Panc1 (cell line): Measurements from ENCODE around the gene TMEM174. TPM values are rescaled to one million over a fixed set of nuclear protein-coding genes. Genes with fewer than 3 reads are reported as not detected.
"Not testable (repeated sequence)": the region's sequence is repeated elsewhere in the genome, so short reads cannot be mapped to it uniquely, and the experiment has no call there.

Experiments used
- ATAC-seq: fragments of 200-7000 bp; cut with Tn5 transposase; 2 replicates; pipeline ENCODE4 v1.9.1; 2020; ENCODE audit warnings: mild to moderate bottlenecking, moderate library complexity
- BruUV-seq: library from RNA; stranded (reverse); fragments of 400-500 nt; replicated peaks from 2 replicates; lab custom pipeline; 2021; lab: Mats Ljungman, UMichigan
- CTCF ChIA-PET: fragments of 300-600 bp; sonication (Branson Sonifier 250); formaldehyde crosslinking; loops from one replicate; lab custom pipeline; 2022; ENCODE audit warnings: antibody characterized with exemption; lab: Charles Lee
- POLR2A ChIA-PET: fragments of 300-600 bp; sonication (Branson Sonifier 250); formaldehyde crosslinking; loops from one replicate; lab custom pipeline; 2022; ENCODE audit warnings: antibody characterized with exemption; lab: Charles Lee
- DNase-seq: peaks from one replicate; pipeline ENCODE4 v3.0.0-alpha.2; 2010; ENCODE audit warnings: low read depth, low spot score
- H3K27ac ChIP-seq: 2 replicates; pipeline ENCODE4 v1.5.1; 2011; ENCODE audit warnings: mild to moderate bottlenecking, low read length, inconsistent platforms
- H3K27me3 ChIP-seq: fragments of 200-500 bp; sonication (Bioruptor generic); 2 replicates; pipeline ENCODE4 v1.6.0; 2014; ENCODE audit warnings: low read length, inconsistent platforms; ENCODE audit not compliant: control insufficient read depth, insufficient read depth
- H3K36me3 ChIP-seq: fragments of 200-500 bp; sonication (Bioruptor generic); 2 replicates; pipeline ENCODE4 v1.5.1; 2014; ENCODE audit warnings: inconsistent platforms, mild to moderate bottlenecking, low read length, moderate library complexity; ENCODE audit not compliant: control insufficient read depth, insufficient read depth
- H3K4me1 ChIP-seq: 2 replicates; pipeline ENCODE4 v1.5.1; 2011; ENCODE audit warnings: inconsistent platforms, mild to moderate bottlenecking, low read length, moderate library complexity; ENCODE audit not compliant: control insufficient read depth, insufficient read depth
- H3K4me3 ChIP-seq, 2 experiments: 2 replicates each; pipeline ENCODE4 v1.5.1; 2011 to 2012; ENCODE audit warnings: low read depth in 2 of 2, low read length in 2 of 2, mild to moderate bottlenecking in 2 of 2, inconsistent platforms in 1 of 2, moderate library complexity in 1 of 2
- H3K9me3 ChIP-seq: fragments of 200-500 bp; sonication (Bioruptor generic); 2 replicates; pipeline ENCODE4 v1.5.1; 2014; ENCODE audit warnings: low read depth, mild to moderate bottlenecking, inconsistent platforms, low read length, moderate library complexity; ENCODE audit not compliant: control insufficient read depth, insufficient read depth
- POLR2AphosphoS5 ChIP-seq: IDR thresholded peaks from 2 replicates; pipeline ENCODE4 v1.6.1; 2012; ENCODE audit warnings: mild to moderate bottlenecking, low read depth, low read length, moderate library complexity
- SIN3A ChIP-seq: IDR thresholded peaks from 2 replicates; pipeline ENCODE4 v1.6.1; 2012; ENCODE audit warnings: low read depth, mild to moderate bottlenecking, low read length, moderate library complexity, borderline replicate concordance; ENCODE audit not compliant: insufficient read depth
- TCF7L2 ChIP-seq: IDR thresholded peaks from 2 replicates; pipeline ENCODE4 v1.6.1; 2011; ENCODE audit warnings: mild to moderate bottlenecking, low read depth, low read length, inconsistent platforms
- in situ Hi-C: cut with HindIII; loops from 2 replicates; pipeline ENCODE4 v1.10.0; 2016; ENCODE audit warnings: low sequenced_read_pairs, low pct_unique_long_range_greater_than_20kb
- intact Hi-C: fragments of 100-400 bp; cut with micrococcal nuclease; formaldehyde crosslinking; loops from one replicate; pipeline ENCODE4 v1.10.0; 2022; ENCODE audit not compliant: unreplicated experiment
- total RNA-seq: library from RNA; stranded (reverse); gene quantifications from one replicate; pipeline ENCODE4 v1.2.1, GENCODE V29; 2021; ENCODE audit not compliant: unreplicated experiment
- TF ChIP-seq, protein P1 (sequence below): fragments of 450-650 bp; IDR thresholded peaks from 2 replicates; pipeline ENCODE4 v1.5.1; 2017; ENCODE audit warnings: mild to moderate bottlenecking

The TMEM174 gene
- total RNA-seq, 1 experiment from 2014 or later = not detected

DNA sequence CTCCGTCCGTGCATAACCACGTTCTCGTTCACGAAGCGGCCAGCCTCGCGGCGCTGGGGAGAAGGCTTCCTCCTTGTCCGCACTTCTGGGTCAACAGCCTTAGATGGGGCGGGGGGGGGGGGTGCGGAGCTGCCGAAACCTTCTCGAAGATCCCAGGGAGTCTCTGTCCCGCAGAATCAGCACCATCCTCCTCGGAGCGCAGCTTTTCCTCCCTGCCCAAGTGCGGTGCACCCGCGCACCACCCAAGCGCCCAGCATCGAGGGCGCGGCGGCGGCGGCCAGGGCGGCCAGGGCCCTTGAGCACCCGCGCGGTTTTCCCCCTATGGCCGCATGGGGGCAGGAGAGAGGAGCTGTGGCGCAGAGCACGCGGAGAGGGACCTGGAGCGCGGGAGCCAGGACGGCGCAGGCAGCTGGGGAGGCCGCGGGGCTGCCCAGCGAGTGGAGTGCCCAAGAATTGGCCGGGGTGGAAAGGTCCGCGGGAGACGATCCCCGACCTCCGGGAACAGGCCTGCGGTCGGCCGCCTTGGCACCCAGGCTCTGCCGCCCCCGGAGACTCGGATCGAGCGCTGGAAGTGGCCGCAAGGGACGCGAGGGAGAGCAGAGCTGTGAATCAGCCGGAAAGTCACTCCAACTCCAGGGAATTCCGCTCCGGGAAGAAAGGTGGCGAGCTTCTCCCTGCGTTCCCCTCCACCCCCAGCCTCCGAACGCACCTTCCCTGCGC lies 43.1 kb downstream of the TMEM174 start:
- Histone ChIP-seq H3K36me3 (no peaks in the 10 kb centered on the region), H3K27ac (peak overlapping the region; percentile 84), H3K4me3 (peak overlapping the region; percentile 47 to 67), H3K27me3 (no peaks in the 10 kb centered on the region), H3K9me3 (no peaks in the 10 kb centered on the region), H3K4me1 (peaks cover 10% of the 10 kb centered on the region)
- intact Hi-C loops (loop anchor here (1.0 to 10.0 kb wide), 4 partner anchors 149 to 291 kb away; no protein-coding TSS in a partner anchor), in situ Hi-C loops (no loop called here)
- DNase-seq (peak; percentile 61), ATAC-seq (peak; percentile 98)
- BruUV-seq = no TSS peak
- ChIA-PET CTCF (interaction anchor here (0.7 to 2.2 kb wide), 24 partner anchors 9 to 534 kb away, joined by 3 to 31 read pairs (median 4); partner anchors contain the start of genes FCHO2 and FOXD1), POLR2A (interaction anchor here (0.5 to 1.1 kb wide), 7 partner anchors 24 to 225 kb away, joined by 3 to 15 read pairs (median 3); no protein-coding TSS in a partner anchor)
- TF ChIP-seq, protein P1, sequence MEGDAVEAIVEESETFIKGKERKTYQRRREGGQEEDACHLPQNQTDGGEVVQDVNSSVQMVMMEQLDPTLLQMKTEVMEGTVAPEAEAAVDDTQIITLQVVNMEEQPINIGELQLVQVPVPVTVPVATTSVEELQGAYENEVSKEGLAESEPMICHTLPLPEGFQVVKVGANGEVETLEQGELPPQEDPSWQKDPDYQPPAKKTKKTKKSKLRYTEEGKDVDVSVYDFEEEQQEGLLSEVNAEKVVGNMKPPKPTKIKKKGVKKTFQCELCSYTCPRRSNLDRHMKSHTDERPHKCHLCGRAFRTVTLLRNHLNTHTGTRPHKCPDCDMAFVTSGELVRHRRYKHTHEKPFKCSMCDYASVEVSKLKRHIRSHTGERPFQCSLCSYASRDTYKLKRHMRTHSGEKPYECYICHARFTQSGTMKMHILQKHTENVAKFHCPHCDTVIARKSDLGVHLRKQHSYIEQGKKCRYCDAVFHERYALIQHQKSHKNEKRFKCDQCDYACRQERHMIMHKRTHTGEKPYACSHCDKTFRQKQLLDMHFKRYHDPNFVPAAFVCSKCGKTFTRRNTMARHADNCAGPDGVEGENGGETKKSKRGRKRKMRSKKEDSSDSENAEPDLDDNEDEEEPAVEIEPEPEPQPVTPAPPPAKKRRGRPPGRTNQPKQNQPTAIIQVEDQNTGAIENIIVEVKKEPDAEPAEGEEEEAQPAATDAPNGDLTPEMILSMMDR = peak; percentile 97
- peak; percentile 68 for TF ChIP-seq POLR2AphosphoS5
- no peak for TF ChIP-seq TCF7L2
- TF ChIP-seq SIN3A = 0 out of 2 replicates have a peak, but pooled peaks have one; percentile 30

DNA sequence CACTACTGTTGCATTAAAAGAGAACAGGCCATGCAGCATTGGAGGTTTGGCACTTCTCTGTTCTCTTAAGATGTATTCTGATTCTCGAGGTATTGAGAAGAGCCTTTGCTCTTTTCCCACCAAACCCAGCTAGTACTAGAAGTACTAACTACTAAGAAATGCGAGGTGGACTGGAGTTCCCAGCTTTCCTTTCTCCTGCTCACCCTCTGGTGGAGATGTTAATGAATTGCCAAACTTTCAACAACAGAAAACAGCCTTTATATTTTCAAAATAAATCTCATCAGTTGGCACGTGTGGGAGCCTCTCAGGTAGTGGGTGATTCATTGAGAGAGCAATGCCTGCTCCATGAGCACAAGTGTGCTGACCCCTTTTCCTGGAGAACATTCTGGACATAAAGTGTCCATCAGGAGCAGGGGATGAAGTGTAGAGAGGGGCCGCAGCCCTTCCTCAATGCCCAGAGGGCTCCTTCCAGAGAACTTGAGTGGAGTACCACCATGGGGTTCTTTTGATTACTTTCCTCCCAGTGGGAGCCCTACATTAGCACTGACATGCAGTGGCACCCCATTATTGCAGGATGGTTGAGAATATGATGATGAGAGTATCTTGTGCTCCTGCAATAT lies 45.7 kb downstream of the TMEM174 start:
- ChIA-PET POLR2A (interaction anchor here (0.6 kb wide), 1 partner anchor 401 kb away, joined by 3 read pairs; no protein-coding TSS in a partner anchor), CTCF (interaction anchor here (0.6 to 1.1 kb wide), 5 partner anchors 11 to 254 kb away, joined by 3 to 4 read pairs (median 3); no protein-coding TSS in a partner anchor)
- intact Hi-C loops (loop anchor here (5.0 to 10.0 kb wide), 3 partner anchors 146 to 294 kb away; no protein-coding TSS in a partner anchor), in situ Hi-C loops (no loop called here)
- ATAC-seq (no peak), DNase-seq (no peak)
- H3K4me1 ChIP-seq = peaks cover 10% of the 10 kb centered on the region
- H3K36me3 ChIP-seq = no peaks in the 10 kb centered on the region
- no TSS peak for BruUV-seq
- H3K4me3 ChIP-seq = no peak overlapping the region
- no peak overlapping the region; the same call in 1 of the 2 replicates for H3K27ac ChIP-seq
- H3K9me3 ChIP-seq = no peaks in the 10 kb centered on the region
- no peaks in the 10 kb centered on the region for H3K27me3 ChIP-seq
- TF ChIP-seq SIN3A = no peak
- TF ChIP-seq, protein P1 = peak; percentile 76

- POLR2A ChIA-PET, H3K27ac ChIP-seq, H3K27me3 ChIP-seq, H3K4me1 ChIP-seq, ATAC-seq, BruUV-seq, H3K4me3 ChIP-seq, DNase-seq, H3K36me3 ChIP-seq, in situ Hi-C loops, H3K9me3 ChIP-seq: not testable (repeated sequence)
- CTCF ChIA-PET = interaction anchor here (0.7 kb wide), 1 partner anchor 514 kb away, joined by 3 read pairs; no protein-coding TSS in a partner anchor
- intact Hi-C loops = loop anchor here (5.0 to 10.0 kb wide), 3 partner anchors 145 to 295 kb away; no protein-coding TSS in a partner anchor
Observed at GRCh38 chr5:73219336-73219735, 46.3 kb downstream of the TMEM174 start.
